Fibroblast of skin of right biceps (primary cell): ENCODE data around the gene LRP11.
"Not testable (repeated sequence)": the region's sequence is repeated elsewhere in the genome, so short reads cannot be mapped to it uniquely, and the experiment has no call there.

ENCODE experiments used
- DNase-seq: peaks from one replicate; pipeline ENCODE4 v3.0.0-alpha.2; 2013

LRP11 gene

GRCh38 chr6:149897855-149898744 is 33.9 kb upstream of the LRP11 start, which contains the start of gene RAET1E:
Gene RAET1E (minus strand): TSS chr6:149898113. CDS start chr6:149890901, 7,212 bp downstream.
- no peak for DNase-seq

GRCh38 chr6:149897015-149897697 is 33.0 kb upstream of the LRP11 start:
- peak; percentile 78 for DNase-seq

GRCh38 chr6:149896491-149896890 is 32.3 kb upstream of the LRP11 start:
- DNase-seq: peak; percentile 40

GRCh38 chr6:149895833-149896271 is 31.7 kb upstream of the LRP11 start:
- peak; percentile 81 for DNase-seq

- DNase-seq: peak; percentile 24
These were observed 31.0 kb upstream of the LRP11 start for GRCh38 chr6:149895048-149895590.

- DNase-seq: not testable (repeated sequence)
These were observed 27.7 kb upstream of the LRP11 start for GRCh38 chr6:149891864-149892263.

GRCh38 chr6:149891259-149891658 is 27.1 kb upstream of the LRP11 start:
- no peak for DNase-seq

GRCh38 chr6:149890629-149891045 is 26.5 kb upstream of the LRP11 start:
- no peak for DNase-seq

GRCh38 chr6:149889326-149889725 is 25.2 kb upstream of the LRP11 start:
- DNase-seq: no peak

- peak; percentile 36 for DNase-seq
These were observed 24.5 kb upstream of the LRP11 start for GRCh38 chr6:149888659-149889058.

GRCh38 chr6:149888093-149888492 is 23.9 kb upstream of the LRP11 start:
- DNase-seq: no peak

GRCh38 chr6:149887343-149887742 is 23.2 kb upstream of the LRP11 start:
- DNase-seq: peak; percentile 74

GRCh38 chr6:149885888-149886287 is 21.7 kb upstream of the LRP11 start:
- DNase-seq: no peak

GRCh38 chr6:149884617-149885016 is 20.5 kb upstream of the LRP11 start:
- no peak for DNase-seq

GRCh38 chr6:149884215-149884614 is 20.1 kb upstream of the LRP11 start:
- peak; percentile 43 for DNase-seq

GRCh38 chr6:149881860-149882259 is 17.7 kb upstream of the LRP11 start:
- no peak for DNase-seq

- DNase-seq: no peak
These were observed 17.1 kb upstream of the LRP11 start for GRCh38 chr6:149881066-149881766.

- no peak for DNase-seq
These were observed 13.5 kb upstream of the LRP11 start for GRCh38 chr6:149877659-149878058.

- DNase-seq: no peak
These were observed 12.2 kb upstream of the LRP11 start for GRCh38 chr6:149876241-149876933.

- DNase-seq: no peak
These were observed 8.1 kb upstream of the LRP11 start for GRCh38 chr6:149872233-149872632.

GRCh38 chr6:149871182-149871581 is 7.0 kb upstream of the LRP11 start:
- DNase-seq: no peak

GRCh38 chr6:149869275-149869892 is 5.2 kb upstream of the LRP11 start:
- DNase-seq: no peak
